GM18868 (cell line): ENCODE data around the gene CRISP3.
"Not testable (repeated sequence)": the region's sequence is repeated elsewhere in the genome, so short reads cannot be mapped to it uniquely, and the experiment has no call there.

Source experiments
- ATAC-seq: cut with Tn5 transposase; IDR thresholded peaks from one replicate; pipeline ENCODE4 v1.9.1; 2021; ENCODE audit warnings: mild to moderate bottlenecking, moderate library complexity; ENCODE audit not compliant: unreplicated experiment

The CRISP3 gene, protein sequence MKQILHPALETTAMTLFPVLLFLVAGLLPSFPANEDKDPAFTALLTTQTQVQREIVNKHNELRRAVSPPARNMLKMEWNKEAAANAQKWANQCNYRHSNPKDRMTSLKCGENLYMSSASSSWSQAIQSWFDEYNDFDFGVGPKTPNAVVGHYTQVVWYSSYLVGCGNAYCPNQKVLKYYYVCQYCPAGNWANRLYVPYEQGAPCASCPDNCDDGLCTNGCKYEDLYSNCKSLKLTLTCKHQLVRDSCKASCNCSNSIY

GRCh38 chr6:49744259-49744658 lies at the start of gene CRISP3:
CRISP3 (minus strand) TSS chr6:49744388; CDS start chr6:49744367, 21 bp downstream.
- ATAC-seq = no peak

DNA sequence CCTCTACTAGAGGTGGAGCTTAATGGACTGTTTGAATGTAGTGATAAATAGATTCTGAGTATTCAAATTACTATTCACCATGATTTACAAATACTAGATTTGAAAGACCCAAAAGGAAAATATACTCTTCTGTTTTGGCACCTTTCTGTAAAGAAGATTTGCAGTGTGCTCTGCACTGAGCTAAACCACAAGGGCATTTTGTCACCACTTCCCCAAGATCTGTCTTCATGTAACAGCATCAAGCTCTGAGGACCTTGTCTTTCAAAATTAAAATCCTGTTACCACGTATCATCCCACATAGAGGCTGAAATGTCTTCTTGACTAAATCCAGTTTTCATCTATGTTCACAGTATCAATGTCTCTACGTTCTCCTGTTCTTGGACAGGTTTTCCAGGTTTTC lies 46.2 kb upstream of the CRISP3 start:
- no peak for ATAC-seq

DNA sequence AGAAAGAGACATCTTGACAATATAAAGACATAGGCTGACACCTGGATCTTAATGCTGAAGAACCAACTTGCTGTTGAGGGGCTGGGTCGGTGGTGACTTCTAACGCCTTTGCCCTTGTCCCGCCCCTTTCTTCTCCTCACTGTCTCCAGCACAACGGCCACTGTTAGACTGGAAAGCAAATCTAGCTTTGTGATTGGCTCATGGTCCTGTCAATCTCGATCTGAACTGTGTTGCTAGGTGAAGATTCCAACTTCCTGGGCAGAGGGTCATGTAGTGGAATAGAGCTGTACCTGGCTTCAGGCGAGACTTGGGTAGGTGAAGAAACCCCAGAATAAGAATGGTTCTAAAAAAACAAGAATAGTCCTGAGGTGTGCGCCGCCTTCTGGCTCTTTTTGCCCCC lies 43.0 kb upstream of the CRISP3 start, which contains the start of gene PGK2:
Gene PGK2, minus strand, starts transcription at position 110 of the 400 bp plus-strand sequence. Its CDS starts 98 bp downstream, at position 12.
- ATAC-seq = no peak

DNA sequence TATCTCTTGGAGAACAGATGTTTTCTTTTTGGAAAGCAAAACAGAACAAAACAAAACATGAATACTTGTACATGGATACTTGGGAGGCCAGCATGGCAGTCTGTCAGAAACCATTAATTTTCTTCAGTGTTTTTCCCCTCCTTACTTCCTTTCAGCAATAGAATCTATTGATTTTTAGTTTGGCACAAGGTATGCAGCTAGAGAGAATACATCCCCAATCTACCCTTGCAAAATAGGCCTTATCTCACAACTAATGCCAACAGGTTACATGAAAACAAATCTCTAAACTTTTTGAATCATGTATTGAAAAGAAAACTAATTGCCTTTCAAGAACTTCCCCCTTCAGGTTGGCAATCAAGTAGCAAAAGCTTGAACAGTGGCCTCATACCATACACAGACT lies 40.1 kb upstream of the CRISP3 start:
- no peak for ATAC-seq

- no peak for ATAC-seq
Measured at GRCh38 chr6:49782725-49783124, 38.5 kb upstream of the CRISP3 start.

DNA sequence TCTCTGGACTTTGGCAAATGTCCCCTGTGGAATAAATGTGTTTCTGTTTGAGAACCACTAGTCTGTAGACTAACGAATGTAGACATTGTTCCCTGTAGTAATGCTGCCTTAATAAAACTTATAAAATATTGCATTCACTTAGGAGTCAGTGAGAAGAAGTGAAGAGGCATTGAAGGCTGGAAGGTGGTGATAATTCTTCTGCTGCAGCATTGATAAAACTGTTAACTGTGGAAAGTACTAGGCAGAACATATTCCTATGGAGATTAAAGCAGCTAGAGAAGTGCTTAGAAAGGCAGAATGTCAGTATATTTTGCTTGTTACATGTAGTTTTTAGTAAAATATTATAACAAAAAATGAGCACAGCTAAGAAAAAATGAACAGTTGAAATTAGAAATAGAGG lies 38.1 kb upstream of the CRISP3 start:
- no peak for ATAC-seq

- ATAC-seq = no peak
Measured at GRCh38 chr6:49776444-49776843, 32.3 kb upstream of the CRISP3 start.

DNA sequence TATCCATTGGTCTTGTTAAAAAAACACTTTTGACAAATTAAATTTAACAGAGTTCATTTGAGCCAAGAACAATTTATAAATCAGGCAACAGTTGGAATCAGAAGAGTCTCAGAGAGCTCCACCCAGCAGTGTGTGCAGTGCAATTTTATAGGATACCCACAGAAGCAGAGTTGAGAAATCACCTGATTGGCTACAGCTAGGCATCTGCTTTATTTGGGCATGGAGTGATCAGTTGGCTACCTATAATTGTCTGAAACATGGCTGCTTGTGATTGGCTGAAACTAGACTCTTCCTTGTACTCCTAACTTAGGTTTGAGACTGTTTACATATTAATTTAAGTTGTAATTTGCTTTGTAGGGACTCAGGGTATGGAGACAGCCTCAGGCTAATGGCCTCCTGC lies 30.9 kb upstream of the CRISP3 start:
- ATAC-seq = no peak

GRCh38 chr6:49772285-49772684 lies 28.1 kb upstream of the CRISP3 start:
- ATAC-seq = no peak

- ATAC-seq = no peak
Measured at GRCh38 chr6:49766762-49767161, 22.6 kb upstream of the CRISP3 start.

GRCh38 chr6:49764571-49765236 lies 20.5 kb upstream of the CRISP3 start:
- no peak for ATAC-seq

DNA sequence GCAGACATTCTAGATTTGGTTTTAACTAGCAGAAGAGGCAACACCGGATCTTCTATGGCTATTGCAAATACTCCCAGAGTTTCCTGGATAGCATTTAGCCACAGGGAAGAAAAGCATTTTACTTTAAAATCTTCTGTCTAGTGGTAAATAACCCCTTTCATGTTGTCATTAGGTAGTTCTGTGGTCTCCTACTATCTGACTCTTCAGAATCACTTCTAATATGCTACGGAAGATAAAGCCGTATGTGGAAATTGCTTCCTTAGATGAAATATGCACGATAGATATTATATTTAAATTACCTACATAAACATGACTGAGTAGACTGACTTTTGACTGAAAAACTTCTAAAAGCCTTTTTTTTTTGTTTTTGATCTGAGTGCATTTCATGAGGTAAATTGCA lies 759 bp downstream of the CRISP3 start:
- no peak for ATAC-seq

DNA sequence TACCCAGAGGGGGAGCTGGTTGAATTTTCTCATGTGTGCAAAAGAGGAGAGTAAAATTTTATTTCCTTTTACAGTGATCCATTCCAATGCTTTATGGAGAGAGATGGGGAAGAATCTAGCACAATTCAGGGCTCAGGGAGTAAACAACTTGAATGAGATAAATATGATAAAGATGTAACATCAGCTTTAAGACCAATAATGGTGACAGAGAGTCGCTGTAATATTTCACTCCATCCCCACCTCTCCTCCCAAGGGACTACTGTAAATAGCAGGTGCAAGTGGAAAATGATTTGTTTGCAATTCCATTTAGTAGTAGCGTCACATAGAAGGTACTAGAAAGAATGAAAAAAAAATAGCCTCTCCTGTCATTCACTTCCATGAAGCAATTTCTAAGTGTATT lies 4.8 kb downstream of the CRISP3 start:
- no peak for ATAC-seq

DNA sequence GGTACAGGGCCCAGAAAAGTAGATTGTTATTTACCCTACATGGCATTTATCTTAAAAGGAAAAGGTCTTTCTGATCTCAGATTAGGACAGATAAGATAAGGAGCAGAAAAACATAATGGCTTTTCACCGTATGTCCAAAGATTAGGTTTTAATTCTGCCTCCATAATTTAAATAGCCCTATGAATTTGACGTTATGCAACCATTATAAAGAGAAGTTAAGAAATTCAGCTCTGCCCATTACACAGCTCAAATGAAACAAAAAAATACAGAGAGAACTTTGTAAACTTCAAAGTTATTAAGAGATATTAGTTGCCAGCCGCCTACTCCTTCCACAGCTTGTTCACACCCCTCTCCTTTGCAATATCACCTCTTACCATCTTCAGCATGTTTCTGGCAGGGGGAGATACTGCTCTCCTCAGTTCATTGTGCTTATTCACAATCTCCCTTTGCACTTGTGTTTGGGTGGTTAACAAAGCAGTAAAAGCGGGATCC lies 8.1 kb downstream of the CRISP3 start:
- no peak for ATAC-seq

GRCh38 chr6:49733680-49734079 lies 10.5 kb downstream of the CRISP3 start:
- no peak for ATAC-seq

DNA sequence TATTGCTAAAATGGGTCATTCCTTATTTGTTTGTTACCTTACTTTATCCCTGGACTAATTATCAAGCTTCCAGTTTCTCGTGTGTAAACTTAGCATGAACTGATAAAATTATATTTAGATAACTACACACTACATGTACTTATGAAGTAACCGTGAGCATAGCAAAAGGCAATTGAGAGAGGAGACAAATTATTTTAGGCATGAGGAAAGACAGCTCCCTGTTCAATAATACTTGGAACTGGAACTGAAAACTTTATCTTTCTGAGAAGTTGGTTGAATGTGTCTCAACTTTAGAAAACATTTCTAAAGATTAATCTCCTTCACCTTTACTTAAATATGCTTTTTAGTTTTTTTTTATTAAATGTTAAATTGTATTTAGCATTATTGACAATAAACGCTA lies 11.4 kb downstream of the CRISP3 start:
- ATAC-seq = no peak

- ATAC-seq = no peak
Measured at GRCh38 chr6:49730251-49730650, 13.9 kb downstream of the CRISP3 start.

DNA sequence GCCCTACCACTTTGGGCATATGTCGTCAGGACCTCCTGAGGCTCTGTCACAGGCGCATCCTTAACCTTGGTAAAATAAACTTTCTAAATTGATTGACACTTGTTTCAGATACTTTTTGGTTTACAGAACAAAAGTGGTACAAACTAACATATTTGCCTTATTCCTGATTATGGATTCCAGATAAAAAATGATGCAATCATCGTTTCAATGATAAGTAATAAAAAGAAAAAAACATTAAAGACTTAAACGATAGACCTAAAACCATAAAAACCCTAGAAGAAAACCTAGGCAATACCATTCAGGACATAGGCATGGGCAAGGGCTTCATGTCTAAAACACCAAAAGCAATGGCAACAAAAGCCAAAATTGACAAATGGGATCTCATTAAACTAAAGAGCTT lies 20.3 kb downstream of the CRISP3 start:
- ATAC-seq = not testable (repeated sequence)

DNA sequence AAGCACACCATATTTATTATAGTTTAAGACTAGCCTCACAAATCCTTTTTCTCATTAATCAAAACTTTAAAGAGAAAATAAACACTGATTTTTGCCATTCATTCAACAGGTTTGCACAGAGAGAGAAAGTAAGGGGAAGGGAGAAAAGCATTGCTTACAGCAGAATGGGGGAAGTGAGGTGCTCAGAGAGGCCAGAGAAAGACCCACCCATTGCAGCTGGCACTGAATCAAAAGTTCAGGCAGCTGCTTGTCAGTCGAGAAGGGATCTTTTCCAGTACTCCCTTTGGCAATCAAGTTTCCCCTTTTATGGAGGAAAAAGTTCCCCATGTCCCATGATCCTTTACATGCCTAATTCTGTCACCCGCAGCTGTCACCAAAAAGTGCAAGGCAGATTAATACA lies 22.9 kb downstream of the CRISP3 start:
- ATAC-seq = no peak

DNA sequence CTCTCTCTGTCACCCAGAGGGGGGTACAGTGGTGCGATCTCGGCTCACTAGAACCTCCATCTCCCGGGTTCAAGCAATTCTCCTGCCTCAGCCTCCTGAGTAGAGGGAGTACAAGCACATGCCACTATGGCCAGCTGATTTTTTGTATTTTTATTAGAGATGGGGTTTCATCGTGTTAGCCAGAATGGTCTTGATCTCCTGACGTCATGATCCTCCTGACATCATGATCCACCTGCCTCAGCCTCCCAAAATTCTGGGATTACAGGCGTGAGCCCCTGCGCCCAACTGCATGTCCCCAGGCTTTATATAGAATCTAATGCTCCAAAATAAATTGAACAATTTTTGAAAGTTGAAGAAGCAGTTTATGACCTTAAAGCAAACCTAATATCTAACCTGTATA lies 23.8 kb downstream of the CRISP3 start:
- ATAC-seq = no peak

DNA sequence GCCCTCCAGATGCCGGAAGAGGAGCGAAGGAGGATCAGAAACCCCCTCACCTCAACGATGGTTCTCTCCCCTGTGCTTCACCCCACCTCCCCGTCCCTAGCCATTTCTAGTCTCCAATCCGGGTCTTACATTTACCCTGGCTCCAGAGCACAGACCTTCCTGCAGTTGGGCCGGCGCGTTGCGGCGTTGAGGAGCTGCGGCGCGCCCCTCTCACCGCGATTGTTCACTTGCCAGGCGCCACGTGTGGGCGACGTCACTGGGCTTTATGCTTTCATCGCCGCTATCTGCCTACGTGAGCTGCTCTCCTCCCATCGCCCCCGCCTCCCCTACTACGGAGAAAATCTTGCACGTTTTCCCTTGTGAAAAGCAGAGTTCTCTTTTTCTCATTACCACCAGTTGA lies 30.8 kb downstream of the CRISP3 start, which contains the start of gene CRISP2:
Gene CRISP2, minus strand, starts transcription at position 198 of the 400 bp plus-strand sequence. CDS start 4,347 bp downstream, outside the sequence.
- ATAC-seq = no peak

DNA sequence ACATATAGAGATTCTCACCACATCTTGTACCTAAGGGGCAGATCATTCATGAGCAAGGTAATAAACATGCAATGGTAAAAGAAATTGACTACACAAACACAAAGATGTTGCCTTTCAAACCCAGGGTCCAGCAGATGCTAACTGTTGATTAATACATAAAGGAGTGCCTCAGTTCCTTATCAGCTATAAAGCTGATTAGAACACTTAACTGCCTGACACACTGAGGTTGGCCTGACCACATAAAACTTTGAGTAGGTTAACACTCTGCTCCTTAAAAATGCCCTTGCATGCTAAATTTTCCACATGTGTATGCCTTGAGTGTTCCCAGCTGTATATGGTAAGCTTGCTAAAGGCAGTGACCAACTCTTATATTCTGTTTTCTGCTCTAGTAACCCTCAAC lies 45.7 kb downstream of the CRISP3 start:
- ATAC-seq = no peak
